Fibroblast of lung (primary cell): ENCODE results near the gene MGAT5. TPM values are rescaled to one million over a fixed set of nuclear protein-coding genes. Genes with fewer than 3 reads are reported as not detected.

Source experiments
- DNase-seq, 2 donors: peaks; one replicate each; pipeline versions ENCODE4 v3.0.0 to v3.0.0-alpha.2; 2010; ENCODE audit warnings: low read depth in 2 of 2
- H2AFZ ChIP-seq: 2 replicates; pipeline ENCODE4 v1.5.1; 2012; ENCODE audit warnings: low read length, control low read depth, inconsistent platforms
- H3K27ac ChIP-seq: 2 replicates; pipeline ENCODE4 v1.5.1; 2011; ENCODE audit warnings: low read length, control low read depth; ENCODE audit not compliant: insufficient read depth
- H3K27me3 ChIP-seq: 2 replicates; pipeline ENCODE4 v1.5.1; 2011; ENCODE audit warnings: mild to moderate bottlenecking, low read length; ENCODE audit not compliant: control insufficient read depth, insufficient read depth
- H3K36me3 ChIP-seq: 2 replicates; pipeline ENCODE4 v1.5.1; 2011; ENCODE audit warnings: low read length; ENCODE audit not compliant: control insufficient read depth, insufficient read depth
- H3K4me1 ChIP-seq: 2 replicates; pipeline ENCODE4 v1.5.1; 2011; ENCODE audit warnings: low read length; ENCODE audit not compliant: control insufficient read depth, insufficient read depth; ENCODE audit errors: extremely low read depth
- H3K4me2 ChIP-seq: 2 replicates; pipeline ENCODE4 v1.5.1; 2011; ENCODE audit warnings: low read length, control low read depth; ENCODE audit not compliant: insufficient read depth; ENCODE audit errors: extremely low read depth
- H3K4me3 ChIP-seq, 4 experiments: fragments of 200-600 bp in 1 of 4; sonication (generic) in 1 of 4; replicated peaks in 1 of 4; 2 replicates each; pipeline ENCODE4 v1.5.1; 2011 to 2016; ENCODE audit warnings: low read length in 4 of 4, low read depth in 3 of 4, mild to moderate bottlenecking in 3 of 4, control low read depth in 2 of 4, inconsistent platforms in 1 of 4, mixed read lengths in 1 of 4; ENCODE audit not compliant: insufficient read depth in 1 of 4; ENCODE audit errors: control extremely low read depth in 1 of 4
- H3K79me2 ChIP-seq: 2 replicates; pipeline ENCODE4 v1.5.1; 2012; ENCODE audit warnings: mild to moderate bottlenecking, low read length, inconsistent platforms; ENCODE audit not compliant: control insufficient read depth, insufficient read depth
- H3K9ac ChIP-seq: 2 replicates; pipeline ENCODE4 v1.5.1; 2011; ENCODE audit warnings: mild to moderate bottlenecking, low read length, control low read depth; ENCODE audit not compliant: insufficient read depth
- H3K9me3 ChIP-seq: 2 replicates; pipeline ENCODE4 v1.5.1; 2012; ENCODE audit warnings: low read depth, low read length; ENCODE audit not compliant: control insufficient read depth, insufficient read depth
- H4K20me1 ChIP-seq: 2 replicates; pipeline ENCODE4 v1.5.1; 2011; ENCODE audit warnings: low read length; ENCODE audit not compliant: control insufficient read depth, insufficient read depth; ENCODE audit errors: extremely low read depth
- CTCF ChIP-seq, 2 donors: IDR thresholded peaks in 1 of 2; conservative IDR thresholded peaks in 1 of 2; 1 replicate in 1 of 2; 2 replicates in 1 of 2; pipeline ENCODE4 v1.5.1; 2011 to 2012; ENCODE audit warnings: low read length in 2 of 2, control low read depth in 1 of 2, inconsistent platforms in 1 of 2, low read depth in 1 of 2, mild to moderate bottlenecking in 1 of 2
- EZH2 ChIP-seq: IDR thresholded peaks from 2 replicates; pipeline ENCODE4 v1.5.1; 2012; ENCODE audit warnings: low read length, control low read depth, mild to moderate bottlenecking; ENCODE audit errors: missing control alignments
- polyA plus RNA-seq, 2 donors: library from polyadenylated mRNA; depleted of rRNA in 1 of 2; stranded (reverse) in 1 of 2; unstranded in 1 of 2; fragments of >200 nt; gene quantifications; 2 replicates each; pipeline ENCODE4 v1.2.1, GENCODE V29; 2011 to 2012; ENCODE audit warnings: missing spikeins in 1 of 2
- total RNA-seq: library from RNA; depleted of rRNA; stranded (reverse); fragments of >200 nt; gene quantifications from 2 replicates; pipeline ENCODE4 v1.2.1, GENCODE V29; 2014

The MGAT5 gene
- total and polyA plus RNA-seq, 2 donors (not counting 1 experiment from before 2014, with no cell fraction given) = 270 to 301 TPM

- no peaks in the 10 kb centered on the region for H3K9me3 ChIP-seq
- H3K79me2 ChIP-seq = no peaks in the 10 kb centered on the region
- no peak for TF ChIP-seq EZH2
- peak in 1 of 2 donors; percentile 19 for TF ChIP-seq CTCF (conservative IDR thresholded peaks at IDR 0.05 in 1 of 2, IDR thresholded peaks at IDR 0.05 in 1 of 2; ENCODE audit: low read depth in 1 of 2, low read length in 2 of 2)
- no peaks in the 10 kb centered on the region for H3K27me3 ChIP-seq
- H4K20me1 ChIP-seq = no peaks in the 10 kb centered on the region
- no peak overlapping the region for H3K4me2 ChIP-seq
- H3K36me3 ChIP-seq = no peaks in the 10 kb centered on the region
- no peaks in the 10 kb centered on the region for H3K4me1 ChIP-seq
- no peak overlapping the region for H3K4me3 ChIP-seq
- peak in 1 of 2 donors; percentile 17 for DNase-seq
- H3K9ac ChIP-seq = no peak overlapping the region
- H3K27ac ChIP-seq = no peak overlapping the region
- no peak overlapping the region for H2AFZ ChIP-seq
Observed at GRCh38 chr2:134466141-134466540, 212.3 kb downstream of the MGAT5 start.

GRCh38 chr2:134468164-134468563, 214.3 kb downstream of the MGAT5 start:
- Histone ChIP-seq H3K4me2 (no peak overlapping the region), H3K79me2 (no peaks in the 10 kb centered on the region), H3K4me3 (no peak overlapping the region), H3K9ac (no peak overlapping the region), H3K9me3 (no peaks in the 10 kb centered on the region), H3K4me1 (no peaks in the 10 kb centered on the region), H2AFZ (no peak overlapping the region), H3K36me3 (no peaks in the 10 kb centered on the region), H3K27ac (no peak overlapping the region), H3K27me3 (peaks cover 2% of the 10 kb centered on the region), H4K20me1 (no peaks in the 10 kb centered on the region)
- DNase-seq = no peak
- no peak for TF ChIP-seq CTCF (conservative IDR thresholded peaks at IDR 0.05 in 1 of 2, IDR thresholded peaks at IDR 0.05 in 1 of 2; ENCODE audit: low read depth in 1 of 2, low read length in 2 of 2)
- no peak for TF ChIP-seq EZH2

- Histone ChIP-seq H3K4me2 (no peak overlapping the region), H3K36me3 (no peaks in the 10 kb centered on the region), H3K27me3 (peaks cover 2% of the 10 kb centered on the region), H3K4me1 (no peaks in the 10 kb centered on the region), H3K79me2 (no peaks in the 10 kb centered on the region), H3K9me3 (no peaks in the 10 kb centered on the region), H3K4me3 (no peak overlapping the region), H4K20me1 (no peaks in the 10 kb centered on the region), H3K9ac (no peak overlapping the region), H2AFZ (no peak overlapping the region), H3K27ac (no peak overlapping the region)
- TF ChIP-seq EZH2 (no peak), CTCF (conservative IDR thresholded peaks at IDR 0.05 in 1 of 2, IDR thresholded peaks at IDR 0.05 in 1 of 2; ENCODE audit: low read depth in 1 of 2, low read length in 2 of 2) (no peak)
- DNase-seq = no peak
Observed at GRCh38 chr2:134468776-134469175, 214.9 kb downstream of the MGAT5 start.
